Measurements from ENCODE around the gene ZDHHC19. TPM values are rescaled to one million over a fixed set of nuclear protein-coding genes. Genes with fewer than 3 reads are reported as not detected.

ZDHHC19 gene
- total RNA-seq, 1 donor from 2014 or later = 1.0 TPM

DNA sequence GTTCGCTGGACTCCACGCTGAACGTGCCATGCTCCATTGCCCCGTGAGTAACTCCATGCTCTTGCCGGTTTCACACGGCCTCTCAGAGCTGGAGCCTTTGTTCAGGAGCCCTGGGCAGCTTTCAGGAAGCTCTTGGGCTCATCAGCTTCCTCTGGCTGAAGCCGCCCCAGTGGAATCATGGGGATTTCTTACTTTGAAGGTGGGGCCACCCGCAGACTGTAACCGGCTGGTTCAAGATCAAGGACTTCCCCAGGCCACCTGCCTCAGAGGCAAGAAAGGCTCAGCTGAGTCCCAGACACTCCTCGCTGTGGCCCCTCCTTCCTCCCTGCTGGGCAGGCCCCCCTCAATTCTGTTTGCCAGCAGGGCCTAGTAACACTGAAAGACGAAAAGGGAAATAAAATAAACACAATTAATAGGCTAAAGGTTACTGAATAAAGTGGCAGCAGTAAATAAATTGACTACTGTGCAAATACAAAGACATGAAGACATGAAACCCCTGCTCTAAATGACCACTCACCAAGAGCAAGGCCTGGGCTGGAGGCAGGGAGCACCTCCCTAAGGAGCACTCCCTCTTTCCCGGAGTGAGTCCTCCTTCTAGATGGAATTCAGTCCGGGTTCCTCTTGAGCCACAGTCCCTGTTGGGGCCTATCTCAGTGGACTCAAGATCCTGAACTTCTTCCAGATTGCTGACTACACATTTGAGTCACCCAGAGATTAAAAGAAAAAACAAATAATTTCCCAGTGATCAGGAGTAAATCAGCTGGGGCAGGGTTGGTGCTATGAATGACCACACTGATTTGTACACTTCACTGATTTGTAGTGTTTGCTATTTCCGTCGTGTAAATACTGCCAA is 51.0 kb downstream of the ZDHHC19 start:
- Histone ChIP-seq H3K27ac (peak overlapping the region; percentile 73), H3K4me3 (no peak overlapping the region), H3K4me1 (peaks cover 12% of the 10 kb centered on the region), H3K36me3 (no peaks in the 10 kb centered on the region), H3K27me3 (ENCODE audit: low read depth) (no peaks in the 10 kb centered on the region), H3K9me3 (no peaks in the 10 kb centered on the region)
- TF ChIP-seq, protein P1, sequence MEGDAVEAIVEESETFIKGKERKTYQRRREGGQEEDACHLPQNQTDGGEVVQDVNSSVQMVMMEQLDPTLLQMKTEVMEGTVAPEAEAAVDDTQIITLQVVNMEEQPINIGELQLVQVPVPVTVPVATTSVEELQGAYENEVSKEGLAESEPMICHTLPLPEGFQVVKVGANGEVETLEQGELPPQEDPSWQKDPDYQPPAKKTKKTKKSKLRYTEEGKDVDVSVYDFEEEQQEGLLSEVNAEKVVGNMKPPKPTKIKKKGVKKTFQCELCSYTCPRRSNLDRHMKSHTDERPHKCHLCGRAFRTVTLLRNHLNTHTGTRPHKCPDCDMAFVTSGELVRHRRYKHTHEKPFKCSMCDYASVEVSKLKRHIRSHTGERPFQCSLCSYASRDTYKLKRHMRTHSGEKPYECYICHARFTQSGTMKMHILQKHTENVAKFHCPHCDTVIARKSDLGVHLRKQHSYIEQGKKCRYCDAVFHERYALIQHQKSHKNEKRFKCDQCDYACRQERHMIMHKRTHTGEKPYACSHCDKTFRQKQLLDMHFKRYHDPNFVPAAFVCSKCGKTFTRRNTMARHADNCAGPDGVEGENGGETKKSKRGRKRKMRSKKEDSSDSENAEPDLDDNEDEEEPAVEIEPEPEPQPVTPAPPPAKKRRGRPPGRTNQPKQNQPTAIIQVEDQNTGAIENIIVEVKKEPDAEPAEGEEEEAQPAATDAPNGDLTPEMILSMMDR (IDR thresholded peaks at IDR 0.05) = no peak
- ATAC-seq = peak; percentile 88 to 91
- peak; percentile 78 for DNase-seq
- intact Hi-C loops (cut with DNase I) = no loop called here

DNA sequence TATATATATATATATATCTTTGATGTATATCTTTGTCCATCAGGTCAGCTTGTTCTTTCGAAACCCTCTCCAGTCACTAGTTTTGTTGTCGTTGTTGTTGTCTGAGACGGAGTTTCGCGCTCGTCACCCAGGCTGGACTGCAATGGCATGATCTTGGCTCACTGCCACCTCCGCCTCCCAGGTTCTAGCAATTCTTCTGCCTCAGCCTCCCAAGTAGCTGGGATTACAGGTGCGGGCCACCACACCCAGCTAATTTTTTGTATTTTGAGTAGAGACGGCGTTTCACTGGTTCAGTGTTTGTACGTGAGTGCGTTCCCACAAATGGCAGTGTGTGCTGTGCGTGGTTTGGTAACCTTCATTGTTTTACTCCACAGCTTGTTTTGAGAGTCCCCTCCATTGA is 51.7 kb downstream of the ZDHHC19 start:
- Histone ChIP-seq H3K9me3 (no peaks in the 10 kb centered on the region), H3K36me3 (no peaks in the 10 kb centered on the region), H3K4me1 (peaks cover 12% of the 10 kb centered on the region), H3K27ac (peak overlapping the region; percentile 73), H3K27me3 (ENCODE audit: low read depth) (no peaks in the 10 kb centered on the region), H3K4me3 (no peak overlapping the region)
- intact Hi-C loops (cut with DNase I) = no loop called here
- DNase-seq (peak; percentile 17), ATAC-seq (no peak)
- TF ChIP-seq, protein P1 (IDR thresholded peaks at IDR 0.05) = no peak

- DNase-seq (no peak), ATAC-seq (no peak)
- Histone ChIP-seq H3K27ac (no peak overlapping the region), H3K27me3 (ENCODE audit: low read depth) (no peaks in the 10 kb centered on the region), H3K4me1 (peaks cover 12% of the 10 kb centered on the region), H3K4me3 (no peak overlapping the region), H3K36me3 (no peaks in the 10 kb centered on the region), H3K9me3 (no peaks in the 10 kb centered on the region)
- intact Hi-C loops (cut with DNase I) = no loop called here
- TF ChIP-seq, protein P1 (IDR thresholded peaks at IDR 0.05) = no peak
Measured at GRCh38 chr3:196156160-196156559, 55.0 kb downstream of the ZDHHC19 start.

GRCh38 chr3:196150481-196150880 is 60.7 kb downstream of the ZDHHC19 start:
- intact Hi-C loops (cut with DNase I) = no loop called here
- no peak for DNase-seq
- TF ChIP-seq, protein P1 (IDR thresholded peaks at IDR 0.05) = no peak
- Histone ChIP-seq H3K9me3 (no peaks in the 10 kb centered on the region), H3K36me3 (no peaks in the 10 kb centered on the region), H3K27me3 (ENCODE audit: low read depth) (no peaks in the 10 kb centered on the region), H3K4me3 (no peak overlapping the region), H3K27ac (no peak overlapping the region), H3K4me1 (peaks cover 4% of the 10 kb centered on the region)
- ATAC-seq = no peak

GRCh38 chr3:196149831-196150301 is 61.3 kb downstream of the ZDHHC19 start:
- intact Hi-C loops (cut with DNase I) = no loop called here
- H3K27me3 ChIP-seq (ENCODE audit: low read depth) = no peaks in the 10 kb centered on the region
- DNase-seq (no peak), ATAC-seq (no peak)
- H3K4me1 ChIP-seq = peaks cover 4% of the 10 kb centered on the region
- no peak overlapping the region for H3K27ac ChIP-seq
- TF ChIP-seq, protein P1 (IDR thresholded peaks at IDR 0.05) = no peak
- H3K36me3 ChIP-seq = no peaks in the 10 kb centered on the region
- H3K4me3 ChIP-seq = no peak overlapping the region
- H3K9me3 ChIP-seq = no peaks in the 10 kb centered on the region

All from lower lobe of right lung (tissue), 2 donors.